Stimulated activated CD4-positive, alpha-beta T cell treated with anti-CD3 and anti-CD28 coated beads, Interleukin-2, amount 100 ng/mL, for 48 hours (primary cell): ENCODE results near the gene FAIM.
"Not testable (repeated sequence)": the region's sequence is repeated elsewhere in the genome, so short reads cannot be mapped to it uniquely, and the experiment has no call there.

Experiments
- DNase-seq, 2 donors: peaks; one replicate each; pipeline ENCODE4 v3.0.0-alpha.2; 2020

FAIM gene

DNA sequence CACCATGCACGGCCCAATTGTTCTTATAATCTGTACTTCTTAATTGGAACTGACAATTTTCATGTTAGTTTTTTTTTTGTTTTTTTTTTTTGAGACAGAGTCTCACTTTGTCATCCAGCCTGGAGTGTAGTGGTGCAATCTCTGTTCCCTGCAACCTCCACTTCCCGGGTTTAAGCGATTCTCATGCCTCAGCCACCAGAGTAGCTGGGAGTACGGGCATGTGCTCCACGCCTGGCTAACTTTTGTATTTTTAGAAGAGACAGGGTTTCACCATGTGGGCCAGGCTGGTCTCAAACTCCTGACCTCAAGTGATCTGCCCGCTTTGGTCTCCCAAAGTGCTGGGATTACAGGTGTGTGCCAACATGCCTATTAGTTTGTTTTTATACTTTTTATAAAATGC, 72.4 kb downstream of the FAIM start:
- DNase-seq = not testable (repeated sequence)

DNA sequence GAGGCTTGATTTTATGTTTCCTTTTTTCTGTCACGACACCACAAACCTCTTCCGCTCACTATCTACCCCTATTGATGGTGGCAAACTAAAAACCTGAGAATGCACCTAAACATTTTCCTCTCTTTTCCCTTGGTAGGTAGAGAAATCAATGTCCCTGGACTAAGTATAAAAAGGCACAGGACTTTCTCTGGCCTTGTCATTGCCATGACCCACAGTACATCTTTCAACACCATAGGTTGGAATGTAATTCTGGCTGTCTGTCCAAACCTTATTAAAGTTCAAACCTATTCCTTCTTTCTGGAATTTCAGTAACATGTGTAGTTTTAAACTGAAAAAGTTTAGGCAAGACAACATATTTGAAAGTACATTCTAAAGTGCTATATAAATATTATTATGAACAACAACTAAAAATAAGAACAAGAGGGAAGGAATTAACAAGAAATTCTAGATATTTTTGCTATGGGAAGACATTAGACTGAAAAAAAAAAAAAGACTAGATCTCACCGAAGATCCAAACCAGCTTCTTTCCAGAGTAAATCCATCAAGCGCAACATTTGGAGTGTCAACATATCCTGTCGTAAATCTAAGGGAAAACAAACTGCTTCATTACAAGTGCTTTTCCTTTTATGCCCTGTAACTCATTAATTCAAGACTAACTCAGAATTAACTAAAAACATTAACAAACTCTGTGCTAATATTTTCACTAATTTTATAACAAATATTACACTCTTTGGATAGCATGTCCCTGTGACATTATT, 73.1 kb downstream of the FAIM start:
- no peak for DNase-seq

DNA sequence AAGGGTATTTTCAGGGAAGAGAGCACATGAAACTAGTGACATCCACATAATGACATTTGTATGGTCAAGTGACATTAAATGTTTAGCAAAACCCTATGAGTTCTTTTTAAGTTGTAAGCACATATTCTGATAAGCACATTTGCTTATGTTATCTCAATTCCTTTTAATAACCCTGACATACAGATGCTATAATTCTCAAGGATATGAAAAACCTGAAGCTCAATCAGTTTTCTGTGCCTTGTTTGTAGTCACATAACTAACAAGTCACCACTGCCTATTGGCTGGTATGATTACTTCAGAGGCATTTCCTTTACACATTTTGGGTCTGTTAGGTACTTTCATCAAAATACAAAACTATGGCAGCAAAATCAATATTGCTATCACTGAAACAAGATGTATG, 74.1 kb downstream of the FAIM start:
- no peak for DNase-seq
